HG03432 (cell line): ENCODE data around the gene FEZF2.

ENCODE experiments used
- ATAC-seq: cut with Tn5 transposase; IDR thresholded peaks from one replicate; pipeline ENCODE4 v1.9.1; 2021; ENCODE audit warnings: mild to moderate bottlenecking, moderate library complexity; ENCODE audit not compliant: unreplicated experiment

Gene FEZF2

DNA sequence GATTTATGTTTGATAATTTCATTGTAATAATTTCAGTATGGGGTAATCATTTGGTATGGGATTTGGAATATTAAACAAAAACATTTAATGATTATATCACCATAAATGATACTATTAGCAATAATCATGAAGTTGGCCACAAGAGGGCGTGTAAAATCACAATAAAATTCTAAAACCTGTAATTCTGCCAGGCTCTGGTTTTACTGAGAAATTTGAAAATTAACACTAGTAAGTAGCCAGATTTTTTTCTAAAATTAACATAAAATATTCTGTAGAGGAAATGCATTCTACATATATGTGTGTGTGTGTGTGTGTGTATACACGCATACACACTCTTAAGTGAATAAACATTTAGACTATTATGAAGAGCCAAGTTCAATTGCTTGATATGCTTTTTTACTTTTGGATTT is 40.5 kb downstream of the FEZF2 start:
- no peak for ATAC-seq

DNA sequence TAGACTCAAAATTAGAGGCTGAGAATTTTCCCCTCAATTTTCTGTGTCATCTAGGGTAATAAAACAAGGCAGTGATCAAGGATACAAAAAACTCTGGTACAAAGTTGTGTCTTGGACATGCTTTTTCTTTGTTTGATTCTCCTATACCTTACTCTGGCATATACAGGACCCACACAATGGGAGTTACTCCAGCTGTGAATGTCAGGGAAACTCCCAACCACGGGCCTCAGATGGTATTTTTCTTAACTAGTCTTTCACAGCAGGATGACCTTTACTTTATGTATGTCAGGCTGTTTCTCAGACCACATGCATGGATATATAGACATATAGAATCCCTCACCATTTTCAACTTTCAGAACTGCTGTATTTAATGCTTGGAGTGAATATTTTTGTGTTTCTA is 41.3 kb downstream of the FEZF2 start:
- ATAC-seq, result no peak

DNA sequence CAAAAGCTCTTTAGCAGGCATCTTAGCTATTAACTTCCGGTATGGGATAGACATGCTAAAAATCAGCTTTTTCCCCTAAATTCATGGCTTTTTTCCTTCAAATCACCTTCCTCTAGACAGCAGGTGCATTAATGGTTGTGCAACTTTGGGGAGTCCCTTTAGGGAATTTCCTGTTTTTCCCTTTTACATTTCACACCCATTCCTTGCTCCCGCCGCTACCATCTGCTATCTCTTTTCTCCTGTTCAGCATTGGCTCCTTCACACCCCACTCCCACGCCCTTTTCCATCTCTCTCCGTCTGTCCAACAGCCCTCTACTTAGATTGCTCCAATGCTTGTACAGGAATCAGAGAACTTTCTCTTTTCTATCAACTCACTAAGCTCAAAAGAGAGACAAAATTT is 43.4 kb downstream of the FEZF2 start:
- no peak for ATAC-seq

DNA sequence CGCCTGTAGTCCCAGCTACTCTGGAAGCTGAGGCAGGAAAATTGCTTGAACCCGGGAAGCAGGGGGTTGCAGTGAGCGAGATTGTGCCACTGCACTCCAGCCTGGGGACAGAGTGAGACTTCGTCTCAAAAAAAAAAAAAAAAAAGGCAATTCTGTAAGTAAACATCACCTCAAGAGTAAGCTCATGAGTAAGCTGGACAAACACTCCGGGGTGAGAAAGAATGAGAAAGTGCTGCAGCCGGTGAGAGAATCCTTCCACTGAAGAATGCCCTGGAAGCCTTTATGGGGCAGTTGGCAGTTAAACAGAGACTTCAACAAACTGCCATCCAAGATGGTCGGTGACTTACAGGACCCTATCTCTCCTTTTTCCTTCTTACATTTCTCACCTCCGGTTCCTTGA is 47.5 kb downstream of the FEZF2 start:
- no peak for ATAC-seq

DNA sequence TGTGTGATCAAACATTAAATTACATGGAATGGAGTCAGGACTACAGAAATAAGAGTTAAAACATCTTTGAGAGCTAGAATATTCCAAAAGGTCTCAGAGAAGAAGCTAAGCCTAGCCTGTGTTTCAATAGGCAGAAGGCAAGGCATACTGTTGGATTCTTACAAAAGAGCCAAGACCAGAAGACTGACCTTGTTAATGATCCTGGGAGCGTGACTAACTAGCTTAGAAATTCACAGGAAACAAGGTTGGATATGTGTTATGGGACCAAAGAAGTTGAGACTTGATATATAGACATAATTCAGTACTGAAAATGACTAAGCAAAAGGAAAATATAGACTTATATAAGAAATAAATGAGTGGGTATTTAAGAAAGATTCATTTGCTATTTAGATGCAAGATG is 50.1 kb downstream of the FEZF2 start:
- no peak for ATAC-seq
